Measurements from ENCODE around the gene ATP5IF1. TPM values are rescaled to one million over a fixed set of nuclear protein-coding genes. Genes with fewer than 3 reads are reported as not detected.

ATP5IF1 gene
- total RNA-seq (2022; extraction: Qiagen RNA extraction; ENCODE audit: low read depth), result 161 to 174 TPM (median 169 TPM) in 5 replicates

GRCh38 chr1:28235755-28236655, at the start of gene ATP5IF1:
Gene ATP5IF1 (plus strand): TSS chr1:28236124. CDS start chr1:28236184, 60 bp downstream.

GRCh38 chr1:28232558-28233263, 3.2 kb upstream of the ATP5IF1 start, which contains the start of gene DNAJC8:
Gene DNAJC8 (minus strand): TSS chr1:28233029. CDS start chr1:28232998, 31 bp downstream.

GRCh38 chr1:28259252-28259933, 23.5 kb downstream of the ATP5IF1 start, which contains the start of gene SESN2:
Gene SESN2 (plus strand): TSS chr1:28259518. CDS start chr1:28259848, 330 bp downstream.

Other genes with a start within 250 kb of the ATP5IF1 start
- gene EYA3, start 147.5 kb upstream of the ATP5IF1 start, total RNA-seq (2022; extraction: Qiagen RNA extraction; ENCODE audit: low read depth), result 5.9 to 7.1 TPM (median 6.6 TPM) in 5 replicates
- gene PTAFR, start 59.4 kb upstream of the ATP5IF1 start, total RNA-seq (2022; extraction: Qiagen RNA extraction; ENCODE audit: low read depth), result 0.25 to 0.57 TPM (median 0.33 TPM) in 5 replicates
- gene DNAJC8, start 3.1 kb upstream of the ATP5IF1 start, total RNA-seq (2022; extraction: Qiagen RNA extraction; ENCODE audit: low read depth), result 69.4 to 78.2 TPM (median 77.3 TPM) in 5 replicates
- 7.0 to 10.2 TPM (median 7.6 TPM) in 5 replicates for gene SESN2, start 23.4 kb downstream of the ATP5IF1 start, total RNA-seq (2022; extraction: Qiagen RNA extraction; ENCODE audit: low read depth)
- gene MED18, start 92.9 kb downstream of the ATP5IF1 start, total RNA-seq (2022; extraction: Qiagen RNA extraction; ENCODE audit: low read depth), result 16.4 to 20.6 TPM (median 19.4 TPM) in 5 replicates
- gene PHACTR4, start 133.6 kb downstream of the ATP5IF1 start, total RNA-seq (2022; extraction: Qiagen RNA extraction; ENCODE audit: low read depth), result 18.6 to 23.1 TPM (median 21.5 TPM) in 5 replicates

All from A549 treated with CpdA at 1 μM for 4 hours (cell line).